GM12878 (cell line): ENCODE measurements around the gene ZNF836. TPM values are rescaled to one million over a fixed set of nuclear protein-coding genes. Genes with fewer than 3 reads are reported as not detected.
A peak's percentile ranks its signal among the peaks of the same experiment; 100 is the strongest.

ENCODE experiments used
- CHD1 ChIP-seq: IDR thresholded peaks from 2 replicates; pipeline ENCODE4 v1.6.1; 2012; ENCODE audit warnings: low read depth, low read length, improper control_type of control experiment
- CHD2 ChIP-seq: IDR thresholded peaks from 2 replicates; pipeline ENCODE4 v1.6.1; 2011; ENCODE audit warnings: low read depth, low read length, improper control_type of control experiment, borderline replicate concordance
- E2F8 ChIP-seq: fragments of 450-650 bp; IDR thresholded peaks from 2 replicates; pipeline ENCODE4 v1.6.1; 2018; ENCODE audit warnings: mild to moderate bottlenecking, low read depth, moderate library complexity; ENCODE audit not compliant: partially characterized antibody
- EED ChIP-seq: sonication (generic); IDR thresholded peaks from 2 replicates; pipeline ENCODE4 v1.6.1; 2016; ENCODE audit warnings: antibody characterized with exemption, low read depth
- FOXK2 ChIP-seq: fragments of 450-650 bp; IDR thresholded peaks from 2 replicates; pipeline ENCODE4 v1.6.1; 2017; ENCODE audit warnings: mild to moderate bottlenecking, moderate library complexity
- GATAD2B ChIP-seq: fragments of 450-650 bp; conservative IDR thresholded peaks from 2 replicates; pipeline ENCODE4 v1.6.1; 2017; ENCODE audit warnings: low read depth, mild to moderate bottlenecking, moderate library complexity
- HDAC2 ChIP-seq: fragments of 200-600 bp; sonication (generic); IDR thresholded peaks from 2 replicates; pipeline ENCODE4 v1.6.1; 2017
- IRF4 ChIP-seq: IDR thresholded peaks from 2 replicates; pipeline ENCODE4 v1.6.1; 2011; ENCODE audit warnings: low read depth, low read length
- NR2C2 ChIP-seq: IDR thresholded peaks from 2 replicates; pipeline ENCODE4 v1.6.1; 2011; ENCODE audit warnings: borderline replicate concordance, low read depth; ENCODE audit not compliant: control insufficient read depth, insufficient read length
- PAX8 ChIP-seq: fragments of 450-650 bp; IDR thresholded peaks from 2 replicates; pipeline ENCODE4 v1.6.1; 2017; ENCODE audit warnings: mild to moderate bottlenecking, moderate library complexity
- RUNX3 ChIP-seq: IDR thresholded peaks from 2 replicates; pipeline ENCODE4 v1.6.1; 2012; ENCODE audit warnings: low read length, inconsistent platforms
- SIX5 ChIP-seq: IDR thresholded peaks from 2 replicates; pipeline ENCODE4 v1.6.1; 2011; ENCODE audit warnings: mild to moderate bottlenecking, low read depth, low read length, moderate library complexity; ENCODE audit not compliant: severe bottlenecking
- SMC3 ChIP-seq: IDR thresholded peaks from 2 replicates; pipeline ENCODE4 v1.6.1; 2011; ENCODE audit warnings: low read length, improper control_type of control experiment, borderline replicate concordance
- polyA plus RNA-seq, 11 experiments: library from polyadenylated mRNA; depleted of rRNA in 4 of 11; unstranded in 6 of 11; stranded (reverse) in 5 of 11; fragments of >200 nt; fragmentation: Nextera tagmentation in 4 of 11; fragmentation: Illumina TruSeq in 1 of 11; extraction: Ambion mirVana in 4 of 11; extraction: Trizol in 1 of 11; gene quantifications; 1 replicate in 1 of 11; 2 replicates in 10 of 11; pipeline versions ENCODE4 v1.2.1 to v1.2.3, GENCODE V29; 2011 to 2016; ENCODE audit warnings: inconsistent platforms in 2 of 11, missing spikeins in 2 of 11, low read depth in 1 of 11
- total RNA-seq, 4 experiments: library from RNA; depleted of rRNA in 3 of 4; stranded (reverse); fragments of >200 nt in 3 of 4; fragmentation: Illumina TruSeq in 1 of 4; extraction: Trizol in 1 of 4; gene quantifications; 2 replicates each; pipeline versions ENCODE4 v1.2.1 to v1.2.3, GENCODE V29; 2013 to 2021
- TF ChIP-seq, protein P1 (sequence below): fragments of 450-650 bp; IDR thresholded peaks from 2 replicates; pipeline ENCODE4 v1.6.1; 2017; ENCODE audit warnings: mild to moderate bottlenecking
- TF ChIP-seq, protein P2 (sequence below): IDR thresholded peaks from 2 replicates; pipeline ENCODE4 v1.6.1; 2011; ENCODE audit warnings: borderline replicate concordance, low read depth, mild to moderate bottlenecking, moderate library complexity, low read length; ENCODE audit not compliant: insufficient read depth, poor library complexity, severe bottlenecking
- TF ChIP-seq, protein P3 (sequence below): IDR thresholded peaks from 2 replicates; pipeline ENCODE4 v1.6.1; 2011; ENCODE audit warnings: low read depth, mild to moderate bottlenecking, low read length, moderate library complexity, borderline replicate concordance; ENCODE audit errors: extremely low read depth
- TF ChIP-seq, protein P4 (sequence below): fragments of 450-650 bp; IDR thresholded peaks from 2 replicates; pipeline ENCODE4 v1.6.1; 2017; ENCODE audit warnings: mild to moderate bottlenecking, moderate library complexity

The ZNF836 gene
- total and polyA plus RNA-seq, 10 of the 15 experiments (the other 5 are each of a cell fraction or from before 2014, with no cell fraction given): 4.5 to 9.2 (median 6.2) TPM

- TF ChIP-seq, protein P1, sequence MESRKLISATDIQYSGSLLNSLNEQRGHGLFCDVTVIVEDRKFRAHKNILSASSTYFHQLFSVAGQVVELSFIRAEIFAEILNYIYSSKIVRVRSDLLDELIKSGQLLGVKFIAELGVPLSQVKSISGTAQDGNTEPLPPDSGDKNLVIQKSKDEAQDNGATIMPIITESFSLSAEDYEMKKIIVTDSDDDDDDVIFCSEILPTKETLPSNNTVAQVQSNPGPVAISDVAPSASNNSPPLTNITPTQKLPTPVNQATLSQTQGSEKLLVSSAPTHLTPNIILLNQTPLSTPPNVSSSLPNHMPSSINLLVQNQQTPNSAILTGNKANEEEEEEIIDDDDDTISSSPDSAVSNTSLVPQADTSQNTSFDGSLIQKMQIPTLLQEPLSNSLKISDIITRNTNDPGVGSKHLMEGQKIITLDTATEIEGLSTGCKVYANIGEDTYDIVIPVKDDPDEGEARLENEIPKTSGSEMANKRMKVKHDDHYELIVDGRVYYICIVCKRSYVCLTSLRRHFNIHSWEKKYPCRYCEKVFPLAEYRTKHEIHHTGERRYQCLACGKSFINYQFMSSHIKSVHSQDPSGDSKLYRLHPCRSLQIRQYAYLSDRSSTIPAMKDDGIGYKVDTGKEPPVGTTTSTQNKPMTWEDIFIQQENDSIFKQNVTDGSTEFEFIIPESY: no peak
- TF ChIP-seq EED (no peak), E2F8 (no peak), HDAC2 (no peak), SIX5 (no peak), PAX8 (no peak), SMC3 (no peak), FOXK2 (no peak), CHD1 (no peak), NR2C2 (no peak), CHD2 (peak; percentile 88; the same call in 1 of the 2 replicates), RUNX3 (no peak; the same call in none of the 2 replicates), IRF4 (no peak), GATAD2B (peak; percentile 84)
- TF ChIP-seq, protein P2, sequence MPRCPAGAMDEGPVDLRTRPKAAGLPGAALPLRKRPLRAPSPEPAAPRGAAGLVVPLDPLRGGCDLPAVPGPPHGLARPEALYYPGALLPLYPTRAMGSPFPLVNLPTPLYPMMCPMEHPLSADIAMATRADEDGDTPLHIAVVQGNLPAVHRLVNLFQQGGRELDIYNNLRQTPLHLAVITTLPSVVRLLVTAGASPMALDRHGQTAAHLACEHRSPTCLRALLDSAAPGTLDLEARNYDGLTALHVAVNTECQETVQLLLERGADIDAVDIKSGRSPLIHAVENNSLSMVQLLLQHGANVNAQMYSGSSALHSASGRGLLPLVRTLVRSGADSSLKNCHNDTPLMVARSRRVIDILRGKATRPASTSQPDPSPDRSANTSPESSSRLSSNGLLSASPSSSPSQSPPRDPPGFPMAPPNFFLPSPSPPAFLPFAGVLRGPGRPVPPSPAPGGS: no peak
- TF ChIP-seq, protein P3, sequence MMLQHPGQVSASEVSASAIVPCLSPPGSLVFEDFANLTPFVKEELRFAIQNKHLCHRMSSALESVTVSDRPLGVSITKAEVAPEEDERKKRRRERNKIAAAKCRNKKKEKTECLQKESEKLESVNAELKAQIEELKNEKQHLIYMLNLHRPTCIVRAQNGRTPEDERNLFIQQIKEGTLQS: no peak
- TF ChIP-seq, protein P4, sequence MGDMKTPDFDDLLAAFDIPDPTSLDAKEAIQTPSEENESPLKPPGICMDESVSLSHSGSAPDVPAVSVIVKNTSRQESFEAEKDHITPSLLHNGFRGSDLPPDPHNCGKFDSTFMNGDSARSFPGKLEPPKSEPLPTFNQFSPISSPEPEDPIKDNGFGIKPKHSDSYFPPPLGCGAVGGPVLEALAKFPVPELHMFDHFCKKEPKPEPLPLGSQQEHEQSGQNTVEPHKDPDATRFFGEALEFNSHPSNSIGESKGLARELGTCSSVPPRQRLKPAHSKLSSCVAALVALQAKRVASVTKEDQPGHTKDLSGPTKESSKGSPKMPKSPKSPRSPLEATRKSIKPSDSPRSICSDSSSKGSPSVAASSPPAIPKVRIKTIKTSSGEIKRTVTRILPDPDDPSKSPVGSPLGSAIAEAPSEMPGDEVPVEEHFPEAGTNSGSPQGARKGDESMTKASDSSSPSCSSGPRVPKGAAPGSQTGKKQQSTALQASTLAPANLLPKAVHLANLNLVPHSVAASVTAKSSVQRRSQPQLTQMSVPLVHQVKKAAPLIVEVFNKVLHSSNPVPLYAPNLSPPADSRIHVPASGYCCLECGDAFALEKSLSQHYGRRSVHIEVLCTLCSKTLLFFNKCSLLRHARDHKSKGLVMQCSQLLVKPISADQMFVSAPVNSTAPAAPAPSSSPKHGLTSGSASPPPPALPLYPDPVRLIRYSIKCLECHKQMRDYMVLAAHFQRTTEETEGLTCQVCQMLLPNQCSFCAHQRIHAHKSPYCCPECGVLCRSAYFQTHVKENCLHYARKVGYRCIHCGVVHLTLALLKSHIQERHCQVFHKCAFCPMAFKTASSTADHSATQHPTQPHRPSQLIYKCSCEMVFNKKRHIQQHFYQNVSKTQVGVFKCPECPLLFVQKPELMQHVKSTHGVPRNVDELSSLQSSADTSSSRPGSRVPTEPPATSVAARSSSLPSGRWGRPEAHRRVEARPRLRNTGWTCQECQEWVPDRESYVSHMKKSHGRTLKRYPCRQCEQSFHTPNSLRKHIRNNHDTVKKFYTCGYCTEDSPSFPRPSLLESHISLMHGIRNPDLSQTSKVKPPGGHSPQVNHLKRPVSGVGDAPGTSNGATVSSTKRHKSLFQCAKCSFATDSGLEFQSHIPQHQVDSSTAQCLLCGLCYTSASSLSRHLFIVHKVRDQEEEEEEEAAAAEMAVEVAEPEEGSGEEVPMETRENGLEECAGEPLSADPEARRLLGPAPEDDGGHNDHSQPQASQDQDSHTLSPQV: 0 out of 2 replicates have a peak, but pooled peaks have one; percentile 23
These were observed 18.5 kb upstream of the ZNF836 start, which contains the start of gene PPP2R1A (continued) for GRCh38 chr19:52189735-52190486.
